ENCODE data around the gene IL9.

The IL9 gene

GRCh38 chr5:135895474-135896006 lies at the start of gene IL9:
IL9 (minus strand) TSS chr5:135895841; CDS start chr5:135895816, 25 bp downstream.
- DNase-seq, result no peak

- peak; percentile 7 for DNase-seq
Observed at GRCh38 chr5:135944967-135945560, 49.4 kb upstream of the IL9 start.

GRCh38 chr5:135944564-135944963 lies 48.9 kb upstream of the IL9 start:
- no peak for DNase-seq

GRCh38 chr5:135942202-135942771 lies 46.6 kb upstream of the IL9 start:
- no peak for DNase-seq

- no peak for DNase-seq
Observed at GRCh38 chr5:135941711-135942110, 46.1 kb upstream of the IL9 start.

- DNase-seq, result no peak
Observed at GRCh38 chr5:135937245-135937911, 41.7 kb upstream of the IL9 start.

GRCh38 chr5:135934939-135935338 lies 39.3 kb upstream of the IL9 start:
- no peak for DNase-seq

- no peak for DNase-seq
Observed at GRCh38 chr5:135930949-135931295, 35.3 kb upstream of the IL9 start.

- DNase-seq, result no peak
Observed at GRCh38 chr5:135930029-135930948, 34.6 kb upstream of the IL9 start.

- no peak for DNase-seq
Observed at GRCh38 chr5:135921388-135921787, 25.7 kb upstream of the IL9 start.

- no peak for DNase-seq
Observed at GRCh38 chr5:135920199-135920598, 24.6 kb upstream of the IL9 start.

GRCh38 chr5:135916638-135917263 lies 21.1 kb upstream of the IL9 start:
- DNase-seq, result no peak

- no peak for DNase-seq
Observed at GRCh38 chr5:135915466-135916001, 19.9 kb upstream of the IL9 start.

GRCh38 chr5:135913713-135914626 lies 18.3 kb upstream of the IL9 start:
- DNase-seq, result no peak

GRCh38 chr5:135905144-135905543 lies 9.5 kb upstream of the IL9 start:
- no peak for DNase-seq

GRCh38 chr5:135901633-135902032 lies 6.0 kb upstream of the IL9 start:
- no peak for DNase-seq

GRCh38 chr5:135900276-135900675 lies 4.6 kb upstream of the IL9 start:
- no peak for DNase-seq

GRCh38 chr5:135898651-135899050 lies 3.0 kb upstream of the IL9 start:
- no peak for DNase-seq

- no peak for DNase-seq
Observed at GRCh38 chr5:135894789-135895188, 852 bp downstream of the IL9 start.

GRCh38 chr5:135894276-135894675 lies 1.4 kb downstream of the IL9 start:
- DNase-seq, result no peak

GRCh38 chr5:135891791-135892190 lies 3.9 kb downstream of the IL9 start:
- DNase-seq, result no peak
